OCI-LY7 (cell line): ENCODE data around the gene OGA.

Experiments used
- EZH2phosphoT487 ChIP-seq: fragments of 200-600 bp; sonication (generic); IDR thresholded peaks from 2 replicates; pipeline ENCODE4 v1.6.1; 2018; ENCODE audit warnings: low read depth, borderline replicate concordance, mild to moderate bottlenecking, mixed run types, antibody characterized with exemption, low read length, moderate library complexity, mixed read lengths
- TF ChIP-seq, protein P1 (sequence below): fragments of 200-600 bp; sonication (generic); conservative IDR thresholded peaks from 2 replicates; pipeline ENCODE4 v1.5.1; 2014; ENCODE audit warnings: mild to moderate bottlenecking, antibody characterized with exemption, low read length, moderate library complexity, mixed read lengths

- TF ChIP-seq, protein P1, sequence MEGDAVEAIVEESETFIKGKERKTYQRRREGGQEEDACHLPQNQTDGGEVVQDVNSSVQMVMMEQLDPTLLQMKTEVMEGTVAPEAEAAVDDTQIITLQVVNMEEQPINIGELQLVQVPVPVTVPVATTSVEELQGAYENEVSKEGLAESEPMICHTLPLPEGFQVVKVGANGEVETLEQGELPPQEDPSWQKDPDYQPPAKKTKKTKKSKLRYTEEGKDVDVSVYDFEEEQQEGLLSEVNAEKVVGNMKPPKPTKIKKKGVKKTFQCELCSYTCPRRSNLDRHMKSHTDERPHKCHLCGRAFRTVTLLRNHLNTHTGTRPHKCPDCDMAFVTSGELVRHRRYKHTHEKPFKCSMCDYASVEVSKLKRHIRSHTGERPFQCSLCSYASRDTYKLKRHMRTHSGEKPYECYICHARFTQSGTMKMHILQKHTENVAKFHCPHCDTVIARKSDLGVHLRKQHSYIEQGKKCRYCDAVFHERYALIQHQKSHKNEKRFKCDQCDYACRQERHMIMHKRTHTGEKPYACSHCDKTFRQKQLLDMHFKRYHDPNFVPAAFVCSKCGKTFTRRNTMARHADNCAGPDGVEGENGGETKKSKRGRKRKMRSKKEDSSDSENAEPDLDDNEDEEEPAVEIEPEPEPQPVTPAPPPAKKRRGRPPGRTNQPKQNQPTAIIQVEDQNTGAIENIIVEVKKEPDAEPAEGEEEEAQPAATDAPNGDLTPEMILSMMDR = no peak
- no peak for TF ChIP-seq EZH2phosphoT487
These were observed 9.8 kb upstream of the OGA start for GRCh38 chr10:101827919-101828600.
